Hematopoietic multipotent progenitor cell (in vitro differentiated cells): ENCODE data around the gene SPRED3. TPM values are rescaled to one million over a fixed set of nuclear protein-coding genes. Genes with fewer than 3 reads are reported as not detected.
"Not testable (repeated sequence)": the region's sequence is repeated elsewhere in the genome, so short reads cannot be mapped to it uniquely, and the experiment has no call there.

Experiments used
- DNase-seq, 3 donors: peaks; one replicate each; pipeline ENCODE4 v3.0.0-alpha.2; 2011 to 2015; ENCODE audit warnings: low read depth in 2 of 3, low spot score in 2 of 3
- total RNA-seq: library from RNA; depleted of rRNA; stranded (reverse); fragments of >200 nt; gene quantifications from one replicate; pipeline ENCODE4 v1.2.3, GENCODE V29; 2012

Gene SPRED3
- total RNA-seq, 1 donor: under 0.01 TPM

- no peak for DNase-seq
These were observed 1.7 kb downstream of the SPRED3 start for GRCh38 chr19:38389957-38390924.

GRCh38 chr19:38391911-38392464 lies 3.5 kb downstream of the SPRED3 start:
- no peak for DNase-seq

GRCh38 chr19:38392707-38393308 lies 4.3 kb downstream of the SPRED3 start:
- DNase-seq: no peak

GRCh38 chr19:38394488-38394887 lies 6.0 kb downstream of the SPRED3 start:
- peak in 2 of 3 donors; percentile 60 to 69 for DNase-seq

GRCh38 chr19:38395381-38396114 lies 7.1 kb downstream of the SPRED3 start:
- DNase-seq: no peak

GRCh38 chr19:38399081-38399480 lies 10.6 kb downstream of the SPRED3 start:
- DNase-seq: no peak

GRCh38 chr19:38399537-38399936 lies 11.0 kb downstream of the SPRED3 start:
- no peak for DNase-seq

- no peak for DNase-seq
These were observed 11.9 kb downstream of the SPRED3 start for GRCh38 chr19:38400361-38400760.

GRCh38 chr19:38401148-38401547 lies 12.7 kb downstream of the SPRED3 start:
- no peak for DNase-seq

- DNase-seq: no peak
These were observed 14.1 kb downstream of the SPRED3 start for GRCh38 chr19:38402623-38402966.

GRCh38 chr19:38402967-38403674 lies 14.6 kb downstream of the SPRED3 start, which contains the start of gene FAM98C:
TSS of gene FAM98C (plus strand) at chr19:38403093. CDS start at chr19:38403154, 61 bp downstream.
- DNase-seq: peak; percentile 97 to 99 (median 98)

- DNase-seq: no peak
These were observed 16.4 kb downstream of the SPRED3 start for GRCh38 chr19:38404858-38405257.

- DNase-seq: no peak
These were observed 16.8 kb downstream of the SPRED3 start for GRCh38 chr19:38405276-38405675.

GRCh38 chr19:38409631-38410133 lies 21.2 kb downstream of the SPRED3 start:
- DNase-seq: no peak

- DNase-seq: not testable (repeated sequence)
These were observed 21.9 kb downstream of the SPRED3 start for GRCh38 chr19:38410407-38410806.

GRCh38 chr19:38411041-38411712 lies 22.7 kb downstream of the SPRED3 start:
- no peak for DNase-seq

GRCh38 chr19:38411898-38412297 lies 23.4 kb downstream of the SPRED3 start:
- not testable (repeated sequence) for DNase-seq

GRCh38 chr19:38412491-38412890 lies 24.0 kb downstream of the SPRED3 start:
- no peak for DNase-seq

GRCh38 chr19:38412961-38413360 lies 24.5 kb downstream of the SPRED3 start:
- DNase-seq: no peak
